ENCODE measurements around the gene CSF2RB. TPM values are rescaled to one million over a fixed set of nuclear protein-coding genes. Genes with fewer than 3 reads are reported as not detected.

Gene CSF2RB
- total and polyA plus RNA-seq, 10 of the 15 experiments (the other 5 are each of a cell fraction or from before 2014, with no cell fraction given) = 0.82 to 12.5 (median 5.4) TPM

DNA sequence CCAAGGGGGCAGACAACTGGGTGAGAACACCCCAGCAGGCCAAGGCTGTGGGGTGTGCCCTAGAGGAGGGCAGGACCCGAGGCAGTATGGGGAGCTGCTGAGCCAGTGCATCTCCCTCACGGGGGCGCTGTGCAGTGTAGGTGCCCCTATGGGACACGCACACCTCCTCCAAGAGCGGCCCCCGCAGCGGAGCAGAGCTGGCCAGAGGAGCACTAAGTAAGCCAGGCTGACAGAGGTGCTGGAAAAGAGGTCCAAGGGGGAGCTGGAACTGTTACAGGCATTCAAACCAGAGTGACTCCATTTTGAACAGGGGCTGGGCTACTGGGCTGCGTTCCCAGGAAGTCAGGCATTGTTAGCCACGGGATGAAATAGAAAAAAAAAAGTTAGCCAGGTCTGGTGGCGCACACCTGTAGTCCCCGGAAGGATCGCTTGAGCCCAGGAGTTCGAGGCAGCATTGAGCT is 64.0 kb downstream of the CSF2RB start:
- POLR2A ChIA-PET = interaction anchor here (0.5 to 3.4 kb wide), 5 partner anchors 37 to 349 kb away, joined by 3 to 16 read pairs (median 4); partner anchors contain the start of gene NCF4
- H3K36me3 ChIP-seq (ENCODE audit: control insufficient read depth in 2 of 2, insufficient read depth in 2 of 2, low read length in 1 of 2) = no peaks in the 10 kb centered on the region
- peak overlapping the region; percentile 95 for H3K4me2 ChIP-seq (ENCODE audit: control insufficient read depth, insufficient read depth)
- FAIRE-seq (peak; percentile 56), ATAC-seq (peak; percentile 98), DNase-seq (ENCODE audit: low read depth, low spot score) (peak; percentile 28)
- in situ Hi-C loops (cut with MboI) = no loop called here
- SMC1A ChIA-PET (ENCODE audit: uncharacterized antibody, unreplicated experiment) = interaction anchor here (0.7 to 4.4 kb wide), 27 partner anchors 9 to 238 kb away, joined by 3 to 32 read pairs (median 5); partner anchors contain the start of gene NCF4
- H2AFZ ChIP-seq (ENCODE audit: control insufficient read depth, low read depth, low read length) = peak overlapping the region; percentile 87
- H3K9me3 ChIP-seq (replicated peaks; ENCODE audit: control insufficient read depth, insufficient read depth, low read length) = no peaks in the 10 kb centered on the region
- CTCF ChIA-PET = interaction anchor here (0.5 to 18.9 kb wide), 58 partner anchors 10 to 615 kb away, joined by 3 to 310 read pairs (median 4); partner anchors contain the start of genes IFT27 and NCF4
- H3K27ac ChIP-seq (ENCODE audit: control insufficient read depth, insufficient read depth) = peak overlapping the region; percentile 13; the same call in 1 of the 2 replicates
- intact Hi-C loops (cut with micrococcal nuclease; ENCODE audit: unreplicated experiment) = loop anchor here (5.0 to 10.0 kb wide), 2 partner anchors 35 to 433 kb away; no protein-coding TSS in a partner anchor
- no peaks in the 10 kb centered on the region; the same call in 1 of the 2 replicates for H3K4me1 ChIP-seq (ENCODE audit: control insufficient read depth, insufficient read depth, low read length)
- peak overlapping the region; percentile 47; the same call in 1 of the 2 replicates for H3K4me3 ChIP-seq
- H4K20me1 ChIP-seq (ENCODE audit: control insufficient read depth, insufficient read depth) = no peaks in the 10 kb centered on the region
- no peaks in the 10 kb centered on the region; a peak in 1 of 4 replicates for H3K27me3 ChIP-seq (replicated peaks in 1 of 2; ENCODE audit: control insufficient read depth in 2 of 2, insufficient read depth in 2 of 2, low read length in 1 of 2)
- 3% methylated on average over 13 of the region's 13 CpGs for WGBS (ENCODE audit: insufficient coverage, insufficient replicate concordance, low lambda C conversion rate, missing lambda C conversion rate)
- H3K79me2 ChIP-seq (ENCODE audit: control insufficient read depth, insufficient read depth, low read length) = no peaks in the 10 kb centered on the region
- peak overlapping the region; percentile 53; the same call in 1 of the 2 replicates for H3K9ac ChIP-seq (ENCODE audit: control insufficient read depth, insufficient read depth, low read length)
- BruUV-seq (replicated peaks) = TSS peak; percentile 100
- RAD21 ChIA-PET (ENCODE audit: unreplicated experiment) = interaction anchor here (0.7 to 5.3 kb wide), 27 partner anchors 11 to 615 kb away, joined by 3 to 94 read pairs (median 4); partner anchors contain the start of genes CSF2RB, IFT27, KCTD17 and NCF4
- TF ChIP-seq ZNF24 (IDR thresholded peaks at IDR 0.05) = 0 out of 2 replicates have a peak, but pooled peaks have one; percentile 14
- no peak for TF ChIP-seq CREM (IDR thresholded peaks at IDR 0.05; ENCODE audit: low read depth)
- peak; percentile 50; the same call in 1 of the 2 replicates for TF ChIP-seq GATAD2B (conservative IDR thresholded peaks at IDR 0.05; ENCODE audit: low read depth)
- TF ChIP-seq BHLHE40 (IDR thresholded peaks at IDR 0.05; ENCODE audit: borderline replicate concordance in 1 of 2, low read depth in 2 of 2, low read length in 1 of 2) = no peak
- TF ChIP-seq RFX5 (IDR thresholded peaks at IDR 0.05; ENCODE audit: low read depth, low read length) = no peak
- 0 out of 2 replicates have a peak, but pooled peaks have one; percentile 1 for TF ChIP-seq RUNX3 (IDR thresholded peaks at IDR 0.05; ENCODE audit: low read length)
- no peak for TF ChIP-seq EED (IDR thresholded peaks at IDR 0.05; ENCODE audit: low read depth)
- TF ChIP-seq, protein P1, sequence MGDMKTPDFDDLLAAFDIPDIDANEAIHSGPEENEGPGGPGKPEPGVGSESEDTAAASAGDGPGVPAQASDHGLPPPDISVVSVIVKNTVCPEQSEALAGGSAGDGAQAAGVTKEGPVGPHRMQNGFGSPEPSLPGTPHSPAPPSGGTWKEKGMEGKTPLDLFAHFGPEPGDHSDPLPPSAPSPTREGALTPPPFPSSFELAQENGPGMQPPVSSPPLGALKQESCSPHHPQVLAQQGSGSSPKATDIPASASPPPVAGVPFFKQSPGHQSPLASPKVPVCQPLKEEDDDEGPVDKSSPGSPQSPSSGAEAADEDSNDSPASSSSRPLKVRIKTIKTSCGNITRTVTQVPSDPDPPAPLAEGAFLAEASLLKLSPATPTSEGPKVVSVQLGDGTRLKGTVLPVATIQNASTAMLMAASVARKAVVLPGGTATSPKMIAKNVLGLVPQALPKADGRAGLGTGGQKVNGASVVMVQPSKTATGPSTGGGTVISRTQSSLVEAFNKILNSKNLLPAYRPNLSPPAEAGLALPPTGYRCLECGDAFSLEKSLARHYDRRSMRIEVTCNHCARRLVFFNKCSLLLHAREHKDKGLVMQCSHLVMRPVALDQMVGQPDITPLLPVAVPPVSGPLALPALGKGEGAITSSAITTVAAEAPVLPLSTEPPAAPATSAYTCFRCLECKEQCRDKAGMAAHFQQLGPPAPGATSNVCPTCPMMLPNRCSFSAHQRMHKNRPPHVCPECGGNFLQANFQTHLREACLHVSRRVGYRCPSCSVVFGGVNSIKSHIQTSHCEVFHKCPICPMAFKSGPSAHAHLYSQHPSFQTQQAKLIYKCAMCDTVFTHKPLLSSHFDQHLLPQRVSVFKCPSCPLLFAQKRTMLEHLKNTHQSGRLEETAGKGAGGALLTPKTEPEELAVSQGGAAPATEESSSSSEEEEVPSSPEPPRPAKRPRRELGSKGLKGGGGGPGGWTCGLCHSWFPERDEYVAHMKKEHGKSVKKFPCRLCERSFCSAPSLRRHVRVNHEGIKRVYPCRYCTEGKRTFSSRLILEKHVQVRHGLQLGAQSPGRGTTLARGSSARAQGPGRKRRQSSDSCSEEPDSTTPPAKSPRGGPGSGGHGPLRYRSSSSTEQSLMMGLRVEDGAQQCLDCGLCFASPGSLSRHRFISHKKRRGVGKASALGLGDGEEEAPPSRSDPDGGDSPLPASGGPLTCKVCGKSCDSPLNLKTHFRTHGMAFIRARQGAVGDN (IDR thresholded peaks at IDR 0.05) = peak; percentile 89
- TF ChIP-seq, protein P2, sequence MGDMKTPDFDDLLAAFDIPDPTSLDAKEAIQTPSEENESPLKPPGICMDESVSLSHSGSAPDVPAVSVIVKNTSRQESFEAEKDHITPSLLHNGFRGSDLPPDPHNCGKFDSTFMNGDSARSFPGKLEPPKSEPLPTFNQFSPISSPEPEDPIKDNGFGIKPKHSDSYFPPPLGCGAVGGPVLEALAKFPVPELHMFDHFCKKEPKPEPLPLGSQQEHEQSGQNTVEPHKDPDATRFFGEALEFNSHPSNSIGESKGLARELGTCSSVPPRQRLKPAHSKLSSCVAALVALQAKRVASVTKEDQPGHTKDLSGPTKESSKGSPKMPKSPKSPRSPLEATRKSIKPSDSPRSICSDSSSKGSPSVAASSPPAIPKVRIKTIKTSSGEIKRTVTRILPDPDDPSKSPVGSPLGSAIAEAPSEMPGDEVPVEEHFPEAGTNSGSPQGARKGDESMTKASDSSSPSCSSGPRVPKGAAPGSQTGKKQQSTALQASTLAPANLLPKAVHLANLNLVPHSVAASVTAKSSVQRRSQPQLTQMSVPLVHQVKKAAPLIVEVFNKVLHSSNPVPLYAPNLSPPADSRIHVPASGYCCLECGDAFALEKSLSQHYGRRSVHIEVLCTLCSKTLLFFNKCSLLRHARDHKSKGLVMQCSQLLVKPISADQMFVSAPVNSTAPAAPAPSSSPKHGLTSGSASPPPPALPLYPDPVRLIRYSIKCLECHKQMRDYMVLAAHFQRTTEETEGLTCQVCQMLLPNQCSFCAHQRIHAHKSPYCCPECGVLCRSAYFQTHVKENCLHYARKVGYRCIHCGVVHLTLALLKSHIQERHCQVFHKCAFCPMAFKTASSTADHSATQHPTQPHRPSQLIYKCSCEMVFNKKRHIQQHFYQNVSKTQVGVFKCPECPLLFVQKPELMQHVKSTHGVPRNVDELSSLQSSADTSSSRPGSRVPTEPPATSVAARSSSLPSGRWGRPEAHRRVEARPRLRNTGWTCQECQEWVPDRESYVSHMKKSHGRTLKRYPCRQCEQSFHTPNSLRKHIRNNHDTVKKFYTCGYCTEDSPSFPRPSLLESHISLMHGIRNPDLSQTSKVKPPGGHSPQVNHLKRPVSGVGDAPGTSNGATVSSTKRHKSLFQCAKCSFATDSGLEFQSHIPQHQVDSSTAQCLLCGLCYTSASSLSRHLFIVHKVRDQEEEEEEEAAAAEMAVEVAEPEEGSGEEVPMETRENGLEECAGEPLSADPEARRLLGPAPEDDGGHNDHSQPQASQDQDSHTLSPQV (IDR thresholded peaks at IDR 0.05) = peak; percentile 96
- TF ChIP-seq YY1 (IDR thresholded peaks at IDR 0.05; ENCODE audit: low read depth, low read length) = no peak
- TF ChIP-seq SMC3 (IDR thresholded peaks at IDR 0.05; ENCODE audit: borderline replicate concordance, low read length) = no peak

All from GM12878 (cell line).